Prostate gland (tissue), 2 donors: ENCODE results near the gene RHOT2.

Experiments
- POLR2A ChIP-seq: fragments of 450-650 bp; IDR thresholded peaks from one replicate; pipeline ENCODE4 v1.6.1; 2016; ENCODE audit warnings: antibody characterized with exemption, mild to moderate bottlenecking
- POLR2AphosphoS5 ChIP-seq: sonication (generic); formaldehyde crosslinking; IDR thresholded peaks from one replicate; pipeline ENCODE4 v1.6.1; 2017; ENCODE audit warnings: antibody characterized with exemption
- TF ChIP-seq, protein P1 (sequence below), 4 experiments: fragments of 200-600 bp in 2 of 4; fragments of 450-650 bp in 2 of 4; sonication (generic) in 2 of 4; IDR thresholded peaks; 1 replicate in 3 of 4; 2 replicates in 1 of 4; pipeline ENCODE4 v1.5.1; 2016 to 2019; ENCODE audit warnings: antibody characterized with exemption in 4 of 4, mild to moderate bottlenecking in 2 of 4, moderate library complexity in 2 of 4

DNA sequence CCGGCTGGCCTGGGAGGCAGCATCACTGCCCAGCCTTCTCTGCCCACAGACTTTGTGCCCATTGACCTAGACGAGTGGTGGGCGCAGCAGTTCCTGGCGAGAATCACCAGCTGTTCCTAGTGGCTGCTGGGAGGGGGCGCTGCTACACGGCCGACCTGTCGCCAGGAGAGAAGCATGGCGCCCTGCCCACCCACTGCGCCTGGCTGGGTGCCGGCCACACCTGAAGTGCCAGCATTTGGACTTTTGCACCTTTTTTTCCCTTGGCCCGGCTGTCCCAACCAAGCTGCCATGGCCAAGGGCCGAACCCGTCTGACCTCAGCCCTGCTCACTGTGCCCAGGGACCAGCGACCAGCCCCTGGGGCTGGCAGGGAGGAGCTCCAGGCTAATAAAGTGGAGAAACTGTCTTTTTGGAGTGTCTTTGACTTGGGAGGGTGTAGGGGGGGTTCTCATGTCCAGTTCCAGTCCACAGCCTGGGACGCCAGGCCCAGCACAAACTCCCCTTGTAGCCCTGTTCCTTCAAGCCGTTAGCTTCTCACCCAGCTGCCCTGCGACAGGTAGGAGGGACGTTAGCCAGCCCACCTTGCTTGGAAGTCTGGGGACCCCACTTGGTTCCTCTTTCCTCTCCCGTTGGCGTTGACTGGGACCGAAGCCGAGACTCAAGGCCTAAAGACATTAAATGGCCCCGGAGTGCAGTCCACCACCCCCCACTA lies 19.7 kb upstream of the RHOT2 start:
- TF ChIP-seq POLR2A (no peak), POLR2AphosphoS5 (no peak)
- TF ChIP-seq, protein P1, sequence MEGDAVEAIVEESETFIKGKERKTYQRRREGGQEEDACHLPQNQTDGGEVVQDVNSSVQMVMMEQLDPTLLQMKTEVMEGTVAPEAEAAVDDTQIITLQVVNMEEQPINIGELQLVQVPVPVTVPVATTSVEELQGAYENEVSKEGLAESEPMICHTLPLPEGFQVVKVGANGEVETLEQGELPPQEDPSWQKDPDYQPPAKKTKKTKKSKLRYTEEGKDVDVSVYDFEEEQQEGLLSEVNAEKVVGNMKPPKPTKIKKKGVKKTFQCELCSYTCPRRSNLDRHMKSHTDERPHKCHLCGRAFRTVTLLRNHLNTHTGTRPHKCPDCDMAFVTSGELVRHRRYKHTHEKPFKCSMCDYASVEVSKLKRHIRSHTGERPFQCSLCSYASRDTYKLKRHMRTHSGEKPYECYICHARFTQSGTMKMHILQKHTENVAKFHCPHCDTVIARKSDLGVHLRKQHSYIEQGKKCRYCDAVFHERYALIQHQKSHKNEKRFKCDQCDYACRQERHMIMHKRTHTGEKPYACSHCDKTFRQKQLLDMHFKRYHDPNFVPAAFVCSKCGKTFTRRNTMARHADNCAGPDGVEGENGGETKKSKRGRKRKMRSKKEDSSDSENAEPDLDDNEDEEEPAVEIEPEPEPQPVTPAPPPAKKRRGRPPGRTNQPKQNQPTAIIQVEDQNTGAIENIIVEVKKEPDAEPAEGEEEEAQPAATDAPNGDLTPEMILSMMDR (IDR thresholded peaks at IDR 0.05), result peak in 2 of 4 experiments; percentile 47 to 48
